A549 (cell line): ENCODE data around the gene WDR43.

Experiments used
- BHLHE40 ChIP-seq: IDR thresholded peaks from 2 replicates; pipeline ENCODE4 v1.6.1; 2012; ENCODE audit warnings: low read depth, low read length, inconsistent platforms
- GATA3 ChIP-seq: IDR thresholded peaks from 2 replicates; pipeline ENCODE4 v1.6.1; 2012; ENCODE audit warnings: borderline replicate concordance
- HOXA7 ChIP-seq: fragments of 250-450 bp; sonication (Bioruptor Pico); IDR thresholded peaks from 2 replicates; pipeline ENCODE4 v1.5.0; 2020; ENCODE audit warnings: mild to moderate bottlenecking, moderate library complexity
- KDM1A ChIP-seq: fragments of 200-600 bp; sonication (generic); IDR thresholded peaks from 2 replicates; pipeline ENCODE4 v1.6.1; 2016; ENCODE audit warnings: low read depth, mild to moderate bottlenecking
- MYC ChIP-seq: IDR thresholded peaks from 2 replicates; pipeline ENCODE4 v1.6.1; 2012; ENCODE audit warnings: mild to moderate bottlenecking, inconsistent platforms, low read length, improper control_type of control experiment, borderline replicate concordance
- POLR2A ChIP-seq: IDR thresholded peaks from 2 replicates; pipeline ENCODE4 v1.6.1; 2012; ENCODE audit warnings: mild to moderate bottlenecking, low read length
- RFX5 ChIP-seq: fragments of 450-650 bp; IDR thresholded peaks from 2 replicates; pipeline ENCODE4 v1.7.1; 2014; ENCODE audit warnings: antibody characterized with exemption, mild to moderate bottlenecking, moderate library complexity
- SREBF2 ChIP-seq: fragments of 450-650 bp; IDR thresholded peaks from 2 replicates; pipeline ENCODE4 v1.6.1; 2014; ENCODE audit warnings: mild to moderate bottlenecking, moderate library complexity
- TF ChIP-seq, protein P1 (sequence below): IDR thresholded peaks from 2 replicates; pipeline ENCODE4 v1.6.1; 2012
- TF ChIP-seq, protein P2 (sequence below): fragments of >200 bp; sonication (Bioruptor Twin); formaldehyde crosslinking; IDR thresholded peaks from 3 replicates; pipeline ENCODE4 v1.5.1; 2016
- TF ChIP-seq, protein P3 (sequence below): fragments of 200-600 bp; sonication (generic); IDR thresholded peaks from 2 replicates; pipeline ENCODE4 v1.6.1; 2016; ENCODE audit warnings: antibody characterized with exemption, mild to moderate bottlenecking, moderate library complexity
- TF ChIP-seq, protein P4 (sequence below): fragments of 450-650 bp; IDR thresholded peaks from 2 replicates; pipeline ENCODE4 v1.6.1; 2014; ENCODE audit warnings: antibody characterized with exemption

DNA sequence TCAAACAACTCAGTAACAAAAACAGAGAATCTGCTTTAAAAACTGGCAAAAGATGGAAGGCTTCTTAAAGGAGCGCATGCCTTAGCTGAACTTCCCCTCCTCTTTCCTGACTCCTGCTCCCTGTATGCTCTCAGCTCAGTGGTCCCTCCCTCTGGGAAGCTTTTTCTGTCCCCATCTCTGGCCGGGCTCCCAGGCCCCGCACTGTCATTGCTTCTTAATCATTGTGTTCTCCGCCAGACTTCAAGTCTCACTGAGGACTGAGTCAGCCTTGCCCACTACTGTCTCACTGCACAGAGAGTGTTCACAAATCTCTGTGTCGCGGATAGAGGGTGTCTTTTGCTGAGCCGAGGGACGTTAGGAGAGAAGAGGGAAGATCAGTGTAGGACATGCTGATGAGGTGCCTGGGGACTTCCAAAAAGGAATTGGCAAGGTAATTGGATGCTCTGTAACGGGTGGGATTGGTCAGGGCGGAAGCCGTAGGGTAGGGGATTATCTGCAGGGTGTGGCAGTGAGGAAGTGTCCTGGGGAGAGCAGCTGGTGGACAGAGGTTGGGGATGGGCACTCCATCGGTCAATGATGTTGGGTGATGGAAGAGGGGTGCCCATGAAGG lies 102.9 kb downstream of the WDR43 start:
- TF ChIP-seq, protein P1, sequence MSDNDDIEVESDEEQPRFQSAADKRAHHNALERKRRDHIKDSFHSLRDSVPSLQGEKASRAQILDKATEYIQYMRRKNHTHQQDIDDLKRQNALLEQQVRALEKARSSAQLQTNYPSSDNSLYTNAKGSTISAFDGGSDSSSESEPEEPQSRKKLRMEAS = no peak
- TF ChIP-seq, protein P2, sequence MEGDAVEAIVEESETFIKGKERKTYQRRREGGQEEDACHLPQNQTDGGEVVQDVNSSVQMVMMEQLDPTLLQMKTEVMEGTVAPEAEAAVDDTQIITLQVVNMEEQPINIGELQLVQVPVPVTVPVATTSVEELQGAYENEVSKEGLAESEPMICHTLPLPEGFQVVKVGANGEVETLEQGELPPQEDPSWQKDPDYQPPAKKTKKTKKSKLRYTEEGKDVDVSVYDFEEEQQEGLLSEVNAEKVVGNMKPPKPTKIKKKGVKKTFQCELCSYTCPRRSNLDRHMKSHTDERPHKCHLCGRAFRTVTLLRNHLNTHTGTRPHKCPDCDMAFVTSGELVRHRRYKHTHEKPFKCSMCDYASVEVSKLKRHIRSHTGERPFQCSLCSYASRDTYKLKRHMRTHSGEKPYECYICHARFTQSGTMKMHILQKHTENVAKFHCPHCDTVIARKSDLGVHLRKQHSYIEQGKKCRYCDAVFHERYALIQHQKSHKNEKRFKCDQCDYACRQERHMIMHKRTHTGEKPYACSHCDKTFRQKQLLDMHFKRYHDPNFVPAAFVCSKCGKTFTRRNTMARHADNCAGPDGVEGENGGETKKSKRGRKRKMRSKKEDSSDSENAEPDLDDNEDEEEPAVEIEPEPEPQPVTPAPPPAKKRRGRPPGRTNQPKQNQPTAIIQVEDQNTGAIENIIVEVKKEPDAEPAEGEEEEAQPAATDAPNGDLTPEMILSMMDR = no peak
- TF ChIP-seq, protein P3, sequence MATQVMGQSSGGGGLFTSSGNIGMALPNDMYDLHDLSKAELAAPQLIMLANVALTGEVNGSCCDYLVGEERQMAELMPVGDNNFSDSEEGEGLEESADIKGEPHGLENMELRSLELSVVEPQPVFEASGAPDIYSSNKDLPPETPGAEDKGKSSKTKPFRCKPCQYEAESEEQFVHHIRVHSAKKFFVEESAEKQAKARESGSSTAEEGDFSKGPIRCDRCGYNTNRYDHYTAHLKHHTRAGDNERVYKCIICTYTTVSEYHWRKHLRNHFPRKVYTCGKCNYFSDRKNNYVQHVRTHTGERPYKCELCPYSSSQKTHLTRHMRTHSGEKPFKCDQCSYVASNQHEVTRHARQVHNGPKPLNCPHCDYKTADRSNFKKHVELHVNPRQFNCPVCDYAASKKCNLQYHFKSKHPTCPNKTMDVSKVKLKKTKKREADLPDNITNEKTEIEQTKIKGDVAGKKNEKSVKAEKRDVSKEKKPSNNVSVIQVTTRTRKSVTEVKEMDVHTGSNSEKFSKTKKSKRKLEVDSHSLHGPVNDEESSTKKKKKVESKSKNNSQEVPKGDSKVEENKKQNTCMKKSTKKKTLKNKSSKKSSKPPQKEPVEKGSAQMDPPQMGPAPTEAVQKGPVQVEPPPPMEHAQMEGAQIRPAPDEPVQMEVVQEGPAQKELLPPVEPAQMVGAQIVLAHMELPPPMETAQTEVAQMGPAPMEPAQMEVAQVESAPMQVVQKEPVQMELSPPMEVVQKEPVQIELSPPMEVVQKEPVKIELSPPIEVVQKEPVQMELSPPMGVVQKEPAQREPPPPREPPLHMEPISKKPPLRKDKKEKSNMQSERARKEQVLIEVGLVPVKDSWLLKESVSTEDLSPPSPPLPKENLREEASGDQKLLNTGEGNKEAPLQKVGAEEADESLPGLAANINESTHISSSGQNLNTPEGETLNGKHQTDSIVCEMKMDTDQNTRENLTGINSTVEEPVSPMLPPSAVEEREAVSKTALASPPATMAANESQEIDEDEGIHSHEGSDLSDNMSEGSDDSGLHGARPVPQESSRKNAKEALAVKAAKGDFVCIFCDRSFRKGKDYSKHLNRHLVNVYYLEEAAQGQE = no peak
- TF ChIP-seq BHLHE40 = no peak
- TF ChIP-seq KDM1A = no peak
- TF ChIP-seq, protein P4, sequence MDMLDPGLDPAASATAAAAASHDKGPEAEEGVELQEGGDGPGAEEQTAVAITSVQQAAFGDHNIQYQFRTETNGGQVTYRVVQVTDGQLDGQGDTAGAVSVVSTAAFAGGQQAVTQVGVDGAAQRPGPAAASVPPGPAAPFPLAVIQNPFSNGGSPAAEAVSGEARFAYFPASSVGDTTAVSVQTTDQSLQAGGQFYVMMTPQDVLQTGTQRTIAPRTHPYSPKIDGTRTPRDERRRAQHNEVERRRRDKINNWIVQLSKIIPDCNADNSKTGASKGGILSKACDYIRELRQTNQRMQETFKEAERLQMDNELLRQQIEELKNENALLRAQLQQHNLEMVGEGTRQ = no peak
- no peak for TF ChIP-seq POLR2A
- TF ChIP-seq MYC = no peak
- no peak for TF ChIP-seq SREBF2
- no peak for TF ChIP-seq RFX5
- TF ChIP-seq HOXA7 = no peak
- no peak for TF ChIP-seq GATA3
